OCI-LY1 (cell line): ENCODE results near the gene RUFY3.

Experiments used
- CTCF ChIP-seq: fragments of 200-600 bp; sonication (generic), shearing (Covaris generic); IDR thresholded peaks from 2 replicates; pipeline ENCODE4 v1.5.1; 2017; ENCODE audit warnings: mild to moderate bottlenecking, antibody characterized with exemption, low read length, moderate library complexity, mixed read lengths
- EZH2 ChIP-seq: fragments of 200-600 bp; sonication (generic), shearing (Covaris generic); IDR thresholded peaks from 2 replicates; pipeline ENCODE4 v1.8.0; 2017; ENCODE audit warnings: borderline replicate concordance, mixed run types, mild to moderate bottlenecking, antibody characterized with exemption, low read length, moderate library complexity, mixed read lengths

- no peak for TF ChIP-seq CTCF
- TF ChIP-seq EZH2, result no peak
Measured at GRCh38 chr4:70728091-70728490, 6.3 kb downstream of the RUFY3 start.
